Vagina (tissue), 2 donors: ENCODE data around the gene INTS7.

Source experiments
- POLR2A ChIP-seq, 2 donors: fragments of 450-650 bp; IDR thresholded peaks; one replicate each; pipeline ENCODE4 v1.6.1; 2017; ENCODE audit warnings: antibody characterized with exemption in 2 of 2, mild to moderate bottlenecking in 2 of 2, moderate library complexity in 2 of 2
- POLR2AphosphoS5 ChIP-seq, 2 donors: sonication (generic); formaldehyde crosslinking; IDR thresholded peaks; one replicate each; pipeline ENCODE4 v1.9.0; 2017; ENCODE audit warnings: antibody characterized with exemption in 2 of 2, mild to moderate bottlenecking in 2 of 2, low read depth in 1 of 2; ENCODE audit not compliant: insufficient read depth in 1 of 2
- TF ChIP-seq, protein P1 (sequence below), 3 experiments: fragments of 450-650 bp in 2 of 3; fragments of 200-600 bp in 1 of 3; sonication (generic) in 1 of 3; IDR thresholded peaks; one replicate each; pipeline ENCODE4 v1.5.1; 2017 to 2019; ENCODE audit warnings: antibody characterized with exemption in 3 of 3, mild to moderate bottlenecking in 2 of 3, moderate library complexity in 2 of 3

DNA sequence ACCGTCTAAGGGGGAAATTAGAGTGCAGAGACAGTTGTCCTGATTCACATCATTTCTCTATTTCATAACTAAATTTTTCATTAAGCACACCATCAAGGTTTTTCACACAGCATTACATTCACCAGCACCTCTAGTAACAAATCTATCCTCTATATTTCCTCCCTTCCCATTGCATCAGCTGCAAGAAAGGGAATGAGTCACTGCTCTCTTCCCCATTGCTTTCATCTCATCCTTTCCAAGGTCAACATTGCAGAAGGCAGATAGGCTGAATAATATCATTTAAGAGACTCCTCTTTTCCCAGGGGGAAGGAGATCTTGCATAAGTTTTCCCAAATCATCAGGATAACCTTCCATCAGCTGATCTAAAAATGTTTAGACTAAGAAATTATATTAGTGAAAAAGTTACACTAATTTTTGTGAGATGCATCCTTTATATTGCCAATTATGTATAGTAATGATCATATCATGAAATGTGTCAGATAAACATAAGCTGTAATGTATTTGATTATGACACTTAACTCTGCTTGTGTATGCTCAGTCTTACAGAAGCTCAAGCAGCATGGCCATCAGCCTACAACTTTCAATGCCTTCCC is 4.3 kb downstream of the INTS7 start:
- TF ChIP-seq POLR2AphosphoS5 (IDR thresholded peaks at IDR 0.05; ENCODE audit: insufficient read depth in 1 of 2, low read depth in 1 of 2) (peak in 1 of 2 donors; percentile 41), POLR2A (IDR thresholded peaks at IDR 0.05) (no peak)
- TF ChIP-seq, protein P1, sequence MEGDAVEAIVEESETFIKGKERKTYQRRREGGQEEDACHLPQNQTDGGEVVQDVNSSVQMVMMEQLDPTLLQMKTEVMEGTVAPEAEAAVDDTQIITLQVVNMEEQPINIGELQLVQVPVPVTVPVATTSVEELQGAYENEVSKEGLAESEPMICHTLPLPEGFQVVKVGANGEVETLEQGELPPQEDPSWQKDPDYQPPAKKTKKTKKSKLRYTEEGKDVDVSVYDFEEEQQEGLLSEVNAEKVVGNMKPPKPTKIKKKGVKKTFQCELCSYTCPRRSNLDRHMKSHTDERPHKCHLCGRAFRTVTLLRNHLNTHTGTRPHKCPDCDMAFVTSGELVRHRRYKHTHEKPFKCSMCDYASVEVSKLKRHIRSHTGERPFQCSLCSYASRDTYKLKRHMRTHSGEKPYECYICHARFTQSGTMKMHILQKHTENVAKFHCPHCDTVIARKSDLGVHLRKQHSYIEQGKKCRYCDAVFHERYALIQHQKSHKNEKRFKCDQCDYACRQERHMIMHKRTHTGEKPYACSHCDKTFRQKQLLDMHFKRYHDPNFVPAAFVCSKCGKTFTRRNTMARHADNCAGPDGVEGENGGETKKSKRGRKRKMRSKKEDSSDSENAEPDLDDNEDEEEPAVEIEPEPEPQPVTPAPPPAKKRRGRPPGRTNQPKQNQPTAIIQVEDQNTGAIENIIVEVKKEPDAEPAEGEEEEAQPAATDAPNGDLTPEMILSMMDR (IDR thresholded peaks at IDR 0.05) = no peak
